K562 (cell line): ENCODE results near the gene ALOXE3. TPM values are rescaled to one million over a fixed set of nuclear protein-coding genes. Genes with fewer than 3 reads are reported as not detected.

Experiments used
- BCOR ChIP-seq: fragments of 450-650 bp; IDR thresholded peaks from 2 replicates; pipeline ENCODE4 v1.6.1; 2016
- BRF2 ChIP-seq: IDR thresholded peaks from 3 replicates; pipeline ENCODE4 v1.6.1; 2011; ENCODE audit warnings: borderline replicate concordance, mild to moderate bottlenecking; ENCODE audit not compliant: insufficient read length, insufficient read depth
- CBX3 ChIP-seq, 2 experiments: IDR thresholded peaks; 1 replicate in 1 of 2; 2 replicates in 1 of 2; pipeline ENCODE4 v1.6.1; 2012; ENCODE audit warnings: inconsistent platforms in 2 of 2, low read length in 2 of 2, borderline replicate concordance in 1 of 2, control low read depth in 1 of 2
- DMBX1 ChIP-seq: fragments of 250-450 bp; sonication (Bioruptor Pico); IDR thresholded peaks from 2 replicates; pipeline ENCODE4 v1.8.0; 2022; ENCODE audit warnings: inconsistent platforms, mild to moderate bottlenecking, moderate library complexity, borderline replicate concordance
- EHMT2 ChIP-seq: fragments of 450-650 bp; IDR thresholded peaks from 2 replicates; pipeline ENCODE4 v1.6.1; 2018; ENCODE audit warnings: antibody characterized with exemption
- ELF1 ChIP-seq: fragments of 200-800 bp; sonication (Bioruptor generic); IDR thresholded peaks from 2 replicates; pipeline ENCODE4 v1.6.1; 2016; ENCODE audit warnings: missing genetic modification characterization, missing compliant biosample characterization
- FOXA3 ChIP-seq, 2 experiments: fragments of 450-650 bp in 1 of 2; sonication (generic) in 1 of 2; formaldehyde crosslinking; IDR thresholded peaks in 1 of 2; conservative IDR thresholded peaks in 1 of 2; 2 replicates each; pipeline versions ENCODE4 v1.4.0 to v1.8.0; 2020 to 2022; ENCODE audit warnings: mild to moderate bottlenecking in 2 of 2, missing genetic modification reagents in 1 of 2
- HSF4 ChIP-seq: fragments of 250-450 bp; sonication (Bioruptor Pico); IDR thresholded peaks from 2 replicates; pipeline ENCODE4 v2.1.2; 2022; ENCODE audit warnings: mild to moderate bottlenecking, moderate library complexity, borderline replicate concordance
- ILF3 ChIP-seq: fragments of 450-650 bp; IDR thresholded peaks from 2 replicates; pipeline ENCODE4 v1.6.1; 2018; ENCODE audit warnings: antibody characterized with exemption, mild to moderate bottlenecking, moderate library complexity, borderline replicate concordance
- RAD21 ChIP-seq, 2 experiments: fragments of 250-450 bp in 1 of 2; fragments of 450-650 bp in 1 of 2; sonication (Bioruptor Pico) in 1 of 2; formaldehyde crosslinking in 1 of 2; IDR thresholded peaks in 1 of 2; conservative IDR thresholded peaks in 1 of 2; 2 replicates each; pipeline versions ENCODE4 v1.4.0 to v1.8.0; 2020 to 2022; ENCODE audit warnings: mild to moderate bottlenecking in 2 of 2, moderate library complexity in 1 of 2
- SAFB2 ChIP-seq: fragments of 200-400 bp; formaldehyde crosslinking; IDR thresholded peaks from 2 replicates; pipeline ENCODE4 v1.6.1; 2018; ENCODE audit warnings: borderline replicate concordance, low read length, low read depth, moderate library complexity; ENCODE audit not compliant: severe bottlenecking
- SMARCA4 ChIP-seq: fragments of 450-650 bp; IDR thresholded peaks from 2 replicates; pipeline ENCODE4 v1.6.1; 2016
- SOX6 ChIP-seq: fragments of 450-650 bp; IDR thresholded peaks from 2 replicates; pipeline ENCODE4 v1.6.1; 2014; ENCODE audit warnings: mild to moderate bottlenecking
- TAL1 ChIP-seq: fragments of 450-650 bp; IDR thresholded peaks from 2 replicates; pipeline ENCODE4 v1.6.1; 2016; ENCODE audit warnings: mild to moderate bottlenecking
- ZNF507 ChIP-seq: conservative IDR thresholded peaks from 2 replicates; pipeline ENCODE4 v1.6.1; 2017; ENCODE audit warnings: missing genetic modification characterization, missing compliant biosample characterization
- ZNF707 ChIP-seq: fragments of 250-450 bp; sonication (Bioruptor Pico); conservative IDR thresholded peaks from 2 replicates; pipeline ENCODE4 v1.8.0; 2022; ENCODE audit warnings: inconsistent platforms, mild to moderate bottlenecking, moderate library complexity
- ZNF76 ChIP-seq: fragments of 250-450 bp; sonication (Bioruptor Pico); IDR thresholded peaks from 2 replicates; pipeline ENCODE4 v1.4.0; 2020; ENCODE audit warnings: mild to moderate bottlenecking, moderate library complexity, borderline replicate concordance
- ZNF780A ChIP-seq: fragments of 250-450 bp; sonication (Bioruptor Pico); IDR thresholded peaks from 2 replicates; pipeline ENCODE4 v1.5.0; 2021; ENCODE audit warnings: mild to moderate bottlenecking
- polyA plus RNA-seq, 8 experiments: library from polyadenylated mRNA; depleted of rRNA in 4 of 8; stranded (reverse) in 5 of 8; unstranded in 3 of 8; fragments of >200 nt; fragmentation: Nextera tagmentation in 2 of 8; fragmentation: Illumina TruSeq in 1 of 8; extraction: Ambion mirVana in 2 of 8; extraction: Trizol in 1 of 8; gene quantifications; 2 replicates each; pipeline versions ENCODE4 v1.2.1 to v1.2.3, GENCODE V29; 2011 to 2014; ENCODE audit warnings: inconsistent platforms in 1 of 8, missing spikeins in 1 of 8
- total RNA-seq, 7 experiments: library from RNA; depleted of rRNA in 6 of 7; stranded (reverse); fragments of >200 nt in 6 of 7; fragmentation: Illumina TruSeq in 2 of 7; extraction: Trizol in 2 of 7; gene quantifications; 2 replicates each; pipeline versions ENCODE4 v1.2.1 to v1.2.3, GENCODE V29; 2011 to 2021; ENCODE audit warnings: low replicate concordance in 1 of 7
- TF ChIP-seq, protein P1 (sequence below): sonication (generic); formaldehyde crosslinking; IDR thresholded peaks from 2 replicates; pipeline ENCODE4 v1.8.0; 2022; ENCODE audit warnings: mild to moderate bottlenecking, missing genetic modification reagents
- TF ChIP-seq, protein P2 (sequence below): fragments of 200-400 bp; formaldehyde crosslinking; IDR thresholded peaks from 2 replicates; pipeline ENCODE4 v1.6.1; 2017; ENCODE audit warnings: mild to moderate bottlenecking, low read depth, low read length, moderate library complexity
- TF ChIP-seq, protein P3 (sequence below), 2 experiments: fragments of 450-650 bp; IDR thresholded peaks; 2 replicates each; pipeline ENCODE4 v1.6.1; 2016

ALOXE3 gene
- total and polyA plus RNA-seq, 9 of the 15 experiments (the other 6 are each of a cell fraction or from before 2014, with no cell fraction given): 0.04 TPM; not detected in 8

DNA sequence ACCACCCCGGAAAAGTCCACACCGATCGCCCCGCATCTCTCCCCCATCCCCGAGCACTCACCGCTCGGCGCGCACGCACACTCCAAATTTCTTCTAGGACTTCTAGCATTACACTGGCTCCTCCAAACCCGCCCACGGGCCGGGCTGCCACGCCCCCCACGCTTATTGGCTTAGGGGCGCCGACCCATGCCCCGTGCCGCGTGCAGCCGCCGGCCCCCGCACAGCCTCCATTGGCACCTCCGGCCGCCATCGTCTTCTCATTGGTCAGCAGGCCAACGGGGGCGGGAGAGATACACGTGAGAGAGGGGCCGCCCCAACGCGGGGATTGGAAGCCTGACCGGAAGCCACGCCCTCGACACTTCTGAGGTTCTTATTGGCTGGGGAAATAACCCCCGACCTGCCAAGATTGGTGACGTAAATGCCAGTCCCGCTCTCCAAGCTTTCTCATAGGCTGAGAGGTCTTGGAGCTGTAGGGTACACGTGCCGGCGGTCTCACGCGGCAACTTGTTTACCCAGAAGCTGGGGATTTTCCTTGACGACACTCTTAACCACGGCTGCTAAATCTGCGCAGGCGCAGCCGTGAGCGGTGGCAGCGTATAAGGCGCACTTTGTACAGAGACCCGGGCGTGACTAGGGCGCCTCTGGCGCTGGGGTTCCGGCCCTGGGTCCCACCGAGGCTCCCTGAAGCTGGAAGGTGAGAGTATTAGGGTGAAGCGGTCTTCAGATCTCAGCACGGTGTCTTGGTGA lies 38.1 kb upstream of the ALOXE3 start (continued):
- TF ChIP-seq FOXA3 (CRISPR knock-in tag; conservative IDR thresholded peaks at IDR 0.05 in 1 of 2, IDR thresholded peaks at IDR 0.05 in 1 of 2): peak; percentile 82 to 98
- TF ChIP-seq, protein P1, sequence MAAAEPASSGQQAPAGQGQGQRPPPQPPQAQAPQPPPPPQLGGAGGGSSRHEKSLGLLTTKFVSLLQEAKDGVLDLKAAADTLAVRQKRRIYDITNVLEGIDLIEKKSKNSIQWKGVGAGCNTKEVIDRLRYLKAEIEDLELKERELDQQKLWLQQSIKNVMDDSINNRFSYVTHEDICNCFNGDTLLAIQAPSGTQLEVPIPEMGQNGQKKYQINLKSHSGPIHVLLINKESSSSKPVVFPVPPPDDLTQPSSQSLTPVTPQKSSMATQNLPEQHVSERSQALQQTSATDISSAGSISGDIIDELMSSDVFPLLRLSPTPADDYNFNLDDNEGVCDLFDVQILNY (CRISPR knock-in tag): no peak
- TF ChIP-seq ZNF707 (CRISPR knock-in tag): no peak
- TF ChIP-seq SMARCA4: no peak
- peak in 1 of 2 experiments; percentile 60; a peak in 2 of 3 replicates for TF ChIP-seq CBX3 (IDR thresholded peaks at IDR 0.05; ENCODE audit: borderline replicate concordance in 1 of 2, low read length in 2 of 2)
- TF ChIP-seq EHMT2: no peak
- TF ChIP-seq SOX6: 0 out of 2 replicates have a peak, but pooled peaks have one; percentile 20
- TF ChIP-seq SAFB2: no peak
- TF ChIP-seq BCOR: no peak
- TF ChIP-seq, protein P2, sequence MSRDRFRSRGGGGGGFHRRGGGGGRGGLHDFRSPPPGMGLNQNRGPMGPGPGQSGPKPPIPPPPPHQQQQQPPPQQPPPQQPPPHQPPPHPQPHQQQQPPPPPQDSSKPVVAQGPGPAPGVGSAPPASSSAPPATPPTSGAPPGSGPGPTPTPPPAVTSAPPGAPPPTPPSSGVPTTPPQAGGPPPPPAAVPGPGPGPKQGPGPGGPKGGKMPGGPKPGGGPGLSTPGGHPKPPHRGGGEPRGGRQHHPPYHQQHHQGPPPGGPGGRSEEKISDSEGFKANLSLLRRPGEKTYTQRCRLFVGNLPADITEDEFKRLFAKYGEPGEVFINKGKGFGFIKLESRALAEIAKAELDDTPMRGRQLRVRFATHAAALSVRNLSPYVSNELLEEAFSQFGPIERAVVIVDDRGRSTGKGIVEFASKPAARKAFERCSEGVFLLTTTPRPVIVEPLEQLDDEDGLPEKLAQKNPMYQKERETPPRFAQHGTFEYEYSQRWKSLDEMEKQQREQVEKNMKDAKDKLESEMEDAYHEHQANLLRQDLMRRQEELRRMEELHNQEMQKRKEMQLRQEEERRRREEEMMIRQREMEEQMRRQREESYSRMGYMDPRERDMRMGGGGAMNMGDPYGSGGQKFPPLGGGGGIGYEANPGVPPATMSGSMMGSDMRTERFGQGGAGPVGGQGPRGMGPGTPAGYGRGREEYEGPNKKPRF: no peak
- TF ChIP-seq TAL1: no peak
- TF ChIP-seq RAD21 (CRISPR knock-in tag; conservative IDR thresholded peaks at IDR 0.05 in 1 of 2, IDR thresholded peaks at IDR 0.05 in 1 of 2): peak in 1 of 2 experiments; percentile 5; a peak in 1 of 4 replicates
- TF ChIP-seq ZNF780A: no peak
- TF ChIP-seq HSF4: no peak
- TF ChIP-seq DMBX1 (CRISPR knock-in tag): no peak
- no peak for TF ChIP-seq ZNF507
- TF ChIP-seq, protein P3, sequence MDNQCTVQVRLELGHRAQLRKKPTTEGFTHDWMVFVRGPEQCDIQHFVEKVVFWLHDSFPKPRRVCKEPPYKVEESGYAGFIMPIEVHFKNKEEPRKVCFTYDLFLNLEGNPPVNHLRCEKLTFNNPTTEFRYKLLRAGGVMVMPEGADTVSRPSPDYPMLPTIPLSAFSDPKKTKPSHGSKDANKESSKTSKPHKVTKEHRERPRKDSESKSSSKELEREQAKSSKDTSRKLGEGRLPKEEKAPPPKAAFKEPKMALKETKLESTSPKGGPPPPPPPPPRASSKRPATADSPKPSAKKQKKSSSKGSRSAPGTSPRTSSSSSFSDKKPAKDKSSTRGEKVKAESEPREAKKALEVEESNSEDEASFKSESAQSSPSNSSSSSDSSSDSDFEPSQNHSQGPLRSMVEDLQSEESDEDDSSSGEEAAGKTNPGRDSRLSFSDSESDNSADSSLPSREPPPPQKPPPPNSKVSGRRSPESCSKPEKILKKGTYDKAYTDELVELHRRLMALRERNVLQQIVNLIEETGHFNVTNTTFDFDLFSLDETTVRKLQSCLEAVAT (IDR thresholded peaks at IDR 0.05): no peak; a peak in 2 of 4 replicates
- no peak for TF ChIP-seq ILF3
- 0 out of 2 replicates have a peak, but pooled peaks have one; percentile 45 for TF ChIP-seq ELF1 (tag)
- TF ChIP-seq ZNF76 (CRISPR knock-in tag): no peak
- TF ChIP-seq BRF2: no peak
